T-helper 1 cell treated with Interleukin-12 subunit alpha and Interleukin-12 subunit beta and Interleukin-4 antibody, amounts not matched to agents 30 μg/mL and 1 μg/mL, for 36 hours (primary cell): ENCODE data around the gene SMCR8.
"Not testable (repeated sequence)": the region's sequence is repeated elsewhere in the genome, so short reads cannot be mapped to it uniquely, and the experiment has no call there.

Experiments used
- H3K27ac Mint-ChIP-seq: one replicate; pipeline ENCODE4 v1.8.0; 2021; ENCODE audit warnings: mild to moderate bottlenecking, mixed read lengths
- H3K27me3 Mint-ChIP-seq: one replicate; pipeline ENCODE4 v1.8.0; 2021; ENCODE audit warnings: low read depth, mixed read lengths
- H3K36me3 Mint-ChIP-seq: one replicate; pipeline ENCODE4 v1.8.0; 2021; ENCODE audit warnings: low read depth, mixed read lengths
- H3K4me1 Mint-ChIP-seq: one replicate; pipeline ENCODE4 v1.8.0; 2021; ENCODE audit warnings: low read depth, mixed read lengths
- H3K4me3 Mint-ChIP-seq: one replicate; pipeline ENCODE4 v1.8.0; 2021; ENCODE audit warnings: mild to moderate bottlenecking, moderate library complexity, mixed read lengths
- H3K9me3 Mint-ChIP-seq: one replicate; pipeline ENCODE4 v1.8.0; 2021; ENCODE audit warnings: mixed read lengths

Gene SMCR8

GRCh38 chr17:18363101-18364049 is 48.3 kb downstream of the SMCR8 start, which contains the start of gene SHMT1:
TSS of gene SHMT1 (minus strand) at chr17:18363550. CDS start at chr17:18355981, 7,569 bp downstream.
- Mint-ChIP-seq H3K27ac (peak within 1 kb of the TSS; percentile 86), H3K4me1 (peaks cover 12% of the 10 kb centered on the region)

DNA sequence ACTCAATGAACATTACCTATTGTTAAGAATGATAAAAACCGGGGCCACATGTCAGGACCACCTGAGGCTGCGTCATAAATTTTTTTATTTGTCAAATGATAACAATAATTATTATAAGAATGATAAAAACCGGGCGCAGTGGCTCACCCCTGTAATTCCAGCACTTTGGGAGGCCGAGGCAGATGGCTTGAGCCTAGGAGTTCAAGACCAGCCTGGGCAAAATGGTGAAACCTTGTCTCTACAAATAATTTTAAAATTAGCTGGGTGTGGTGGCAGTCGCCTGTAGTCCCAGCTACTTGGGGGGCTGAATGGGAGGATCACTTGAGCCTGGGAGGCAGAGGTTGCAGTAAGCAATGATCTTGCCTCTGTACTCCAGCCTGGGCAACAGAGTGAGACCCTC is 49.1 kb downstream of the SMCR8 start:
- Mint-ChIP-seq H3K27me3 (no peaks in the 10 kb centered on the region), H3K9me3 (no peaks in the 10 kb centered on the region), H3K4me3 (no peak overlapping the region), H3K36me3 (peaks cover 2% of the 10 kb centered on the region), H3K4me1 (peaks cover 12% of the 10 kb centered on the region), H3K27ac (no peak overlapping the region)

More at GRCh38 chr17:18363101-18364049, 48.3 kb downstream of the SMCR8 start, which contains the start of gene SHMT1:
- H3K27me3 Mint-ChIP-seq, result no peaks in the 10 kb centered on the region
- no peaks in the 10 kb centered on the region for H3K9me3 Mint-ChIP-seq
- peaks cover 2% of the 10 kb centered on the region for H3K36me3 Mint-ChIP-seq
- peak within 1 kb of the TSS; percentile 94 for H3K4me3 Mint-ChIP-seq

GRCh38 chr17:18368946-18369345 is 53.9 kb downstream of the SMCR8 start:
- H3K36me3 Mint-ChIP-seq, result no peaks in the 10 kb centered on the region
- H3K27ac Mint-ChIP-seq, result no peak overlapping the region
- H3K4me1 Mint-ChIP-seq, result no peaks in the 10 kb centered on the region
- no peaks in the 10 kb centered on the region for H3K9me3 Mint-ChIP-seq
- H3K27me3 Mint-ChIP-seq, result peaks cover 16% of the 10 kb centered on the region
- no peak overlapping the region for H3K4me3 Mint-ChIP-seq

DNA sequence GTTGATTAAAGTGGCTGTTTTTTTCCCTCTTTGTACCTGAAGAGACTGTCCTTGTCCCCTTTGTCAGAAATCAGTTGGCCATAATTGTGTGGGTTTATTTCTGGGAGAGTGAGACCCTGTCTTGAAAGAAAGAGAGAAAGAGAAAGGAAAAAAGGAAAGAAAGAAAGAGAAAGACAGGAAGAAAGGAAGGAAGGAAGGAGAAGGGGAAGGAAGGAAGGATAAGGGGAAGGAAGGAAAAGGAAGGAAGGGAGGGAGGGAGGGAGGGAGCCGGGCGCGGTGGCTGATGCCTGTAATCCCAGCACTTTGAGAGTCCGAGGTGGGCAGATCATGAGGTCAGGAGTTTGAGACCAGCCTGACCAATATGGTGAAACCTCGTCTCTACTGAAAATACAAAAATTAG is 55.7 kb downstream of the SMCR8 start:
- H3K27ac Mint-ChIP-seq, result no peak overlapping the region
- H3K27me3 Mint-ChIP-seq, result peaks cover 16% of the 10 kb centered on the region
- H3K9me3 Mint-ChIP-seq, result no peaks in the 10 kb centered on the region
- H3K4me3 Mint-ChIP-seq, result no peak overlapping the region
- H3K36me3 Mint-ChIP-seq, result no peaks in the 10 kb centered on the region
- no peaks in the 10 kb centered on the region for H3K4me1 Mint-ChIP-seq

GRCh38 chr17:18371455-18371854 is 56.4 kb downstream of the SMCR8 start:
- Mint-ChIP-seq H3K4me3 (no peak overlapping the region), H3K27me3 (peaks cover 16% of the 10 kb centered on the region), H3K4me1 (no peaks in the 10 kb centered on the region), H3K27ac (no peak overlapping the region), H3K9me3 (no peaks in the 10 kb centered on the region), H3K36me3 (no peaks in the 10 kb centered on the region)

DNA sequence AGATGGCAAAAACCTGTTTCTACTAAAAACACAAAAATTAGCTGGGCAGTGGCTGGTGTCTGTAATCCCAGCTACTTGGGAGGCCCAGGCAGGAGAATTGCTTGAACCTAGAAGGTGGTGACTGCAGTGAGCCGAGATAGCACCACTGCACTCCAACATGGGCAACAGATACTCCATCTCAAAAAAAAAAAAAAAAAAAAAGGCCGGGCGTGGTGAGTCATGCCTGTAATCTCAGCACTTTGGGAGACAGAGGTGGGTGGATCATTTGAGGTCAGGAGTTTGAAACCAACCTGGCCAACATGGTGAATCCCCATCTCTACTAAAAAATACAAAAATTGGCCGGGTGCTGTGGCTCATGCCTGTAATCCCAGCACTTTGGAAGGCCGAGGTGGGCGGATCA is 58.1 kb downstream of the SMCR8 start:
- not testable (repeated sequence) for H3K36me3 Mint-ChIP-seq, H3K9me3 Mint-ChIP-seq, H3K4me3 Mint-ChIP-seq, H3K27ac Mint-ChIP-seq, H3K4me1 Mint-ChIP-seq
- H3K27me3 Mint-ChIP-seq, result peaks cover 16% of the 10 kb centered on the region

GRCh38 chr17:18374216-18374615 is 59.1 kb downstream of the SMCR8 start:
- H3K4me3 Mint-ChIP-seq, result no peak overlapping the region
- no peaks in the 10 kb centered on the region for H3K9me3 Mint-ChIP-seq
- H3K27ac Mint-ChIP-seq, result no peak overlapping the region
- peaks cover 16% of the 10 kb centered on the region for H3K27me3 Mint-ChIP-seq
- no peaks in the 10 kb centered on the region for H3K4me1 Mint-ChIP-seq
- no peaks in the 10 kb centered on the region for H3K36me3 Mint-ChIP-seq
